Neural cell (in vitro differentiated cells): ENCODE measurements around the gene NPM3. TPM values are rescaled to one million over a fixed set of nuclear protein-coding genes. Genes with fewer than 3 reads are reported as not detected.
A peak's percentile ranks its signal among the peaks of the same experiment; 100 is the strongest.

Experiments used
- H2AFZ ChIP-seq: fragments of 200-600, 300-800 bp; sonication (generic), shearing (Covaris generic); 2 replicates; pipeline ENCODE4 v1.6.0; 2014; ENCODE audit warnings: low read depth, mild to moderate bottlenecking, antibody characterized with exemption, low read length, moderate library complexity
- H3F3A ChIP-seq: fragments of 200-600 bp; shearing (Covaris generic); 2 replicates; pipeline ENCODE4 v1.6.1; 2016; ENCODE audit warnings: mild to moderate bottlenecking, moderate library complexity, mixed read lengths, antibody characterized with exemption, low read length; ENCODE audit not compliant: insufficient read depth, poor library complexity, severe bottlenecking
- H3K27ac ChIP-seq: fragments of 200-600, 300-800 bp; sonication (generic), shearing (Covaris generic); 2 replicates; pipeline ENCODE4 v1.5.1; 2014; ENCODE audit warnings: mild to moderate bottlenecking, low read length, moderate library complexity
- H3K27me3 ChIP-seq: fragments of 300-800, 200-600 bp; sonication (generic), shearing (Covaris generic); 2 replicates; pipeline ENCODE4 v1.6.0; 2014; ENCODE audit warnings: mild to moderate bottlenecking, low read depth, low read length, moderate library complexity; ENCODE audit not compliant: insufficient read depth
- H3K36me3 ChIP-seq: fragments of 300-800, 200-600 bp; sonication (generic), shearing (Covaris generic); 2 replicates; pipeline ENCODE4 v1.5.1; 2014; ENCODE audit warnings: mild to moderate bottlenecking, antibody characterized with exemption, low read length, moderate library complexity; ENCODE audit not compliant: insufficient read depth
- H3K4me2 ChIP-seq: fragments of 300-800, 200-600 bp; sonication (generic), shearing (Covaris generic); 2 replicates; pipeline ENCODE4 v1.6.0; 2014; ENCODE audit warnings: mild to moderate bottlenecking, low read length
- H3K4me3 ChIP-seq: fragments of 300-800, 200-600 bp; sonication (generic), shearing (Covaris generic); 2 replicates; pipeline ENCODE4 v1.5.1; 2014; ENCODE audit warnings: mild to moderate bottlenecking, low read length, moderate library complexity
- H3K79me2 ChIP-seq: fragments of 200-600 bp; shearing (Covaris generic); replicated peaks from 2 replicates; pipeline ENCODE4 v1.6.0; 2014; ENCODE audit warnings: mild to moderate bottlenecking, low read length, moderate library complexity; ENCODE audit not compliant: insufficient read depth
- H3K9ac ChIP-seq: fragments of 300-800, 200-600 bp; sonication (generic), shearing (Covaris generic); 2 replicates; pipeline ENCODE4 v1.6.1; 2016; ENCODE audit warnings: mild to moderate bottlenecking, low read length, mixed read lengths
- H3K9me2 ChIP-seq: fragments of 200-600 bp; shearing (Covaris generic); 2 replicates; pipeline ENCODE4 v1.6.1; 2016; ENCODE audit warnings: mild to moderate bottlenecking, low read length, mixed read lengths; ENCODE audit not compliant: insufficient read depth
- H3K9me3 ChIP-seq: fragments of 200-600, 300-800 bp; sonication (generic), shearing (Covaris generic); 2 replicates; pipeline ENCODE4 v1.6.1; 2016; ENCODE audit warnings: mild to moderate bottlenecking, mixed run types, low read length, moderate library complexity, mixed read lengths
- H4K20me1 ChIP-seq: fragments of 200-600 bp; shearing (Covaris generic); 2 replicates; pipeline ENCODE4 v1.6.1; 2016; ENCODE audit warnings: mild to moderate bottlenecking, mixed run types; ENCODE audit not compliant: insufficient read depth
- CTCF ChIP-seq: fragments of 450-650 bp; IDR thresholded peaks from 2 replicates; pipeline ENCODE4 v1.5.1; 2014; ENCODE audit warnings: antibody characterized with exemption, mild to moderate bottlenecking, moderate library complexity; ENCODE audit not compliant: poor library complexity, severe bottlenecking
- EP300 ChIP-seq: fragments of 450-650 bp; conservative IDR thresholded peaks from 2 replicates; pipeline ENCODE4 v1.6.1; 2014; ENCODE audit warnings: antibody characterized with exemption, mild to moderate bottlenecking, moderate library complexity; ENCODE audit not compliant: poor library complexity, severe bottlenecking
- EZH2 ChIP-seq: fragments of 200-600, 300-800 bp; shearing (Covaris generic), sonication (generic); IDR thresholded peaks from 2 replicates; pipeline ENCODE4 v1.6.1; 2014; ENCODE audit warnings: antibody characterized with exemption, low read length, borderline replicate concordance, mild to moderate bottlenecking; ENCODE audit not compliant: insufficient read depth, poor library complexity, severe bottlenecking
- MXI1 ChIP-seq: fragments of 450-650 bp; conservative IDR thresholded peaks from 2 replicates; pipeline ENCODE4 v1.6.1; 2014; ENCODE audit warnings: antibody characterized with exemption, mild to moderate bottlenecking; ENCODE audit not compliant: poor library complexity, severe bottlenecking
- POLR2AphosphoS5 ChIP-seq: IDR thresholded peaks from 2 replicates; pipeline ENCODE4 v1.6.1; 2012
- RAD21 ChIP-seq: fragments of 450-650 bp; conservative IDR thresholded peaks from 2 replicates; pipeline ENCODE4 v1.6.1; 2014; ENCODE audit warnings: antibody characterized with exemption, mild to moderate bottlenecking, moderate library complexity
- REST ChIP-seq: IDR thresholded peaks from 2 replicates; pipeline ENCODE4 v1.6.1; 2012; ENCODE audit warnings: borderline replicate concordance
- SMC3 ChIP-seq: fragments of 450-650 bp; conservative IDR thresholded peaks from 2 replicates; pipeline ENCODE4 v1.6.1; 2014; ENCODE audit warnings: antibody characterized with exemption, mild to moderate bottlenecking, moderate library complexity; ENCODE audit not compliant: poor library complexity
- TAF1 ChIP-seq: IDR thresholded peaks from 2 replicates; pipeline ENCODE4 v1.6.1; 2012; ENCODE audit warnings: low read depth
- polyA plus RNA-seq: library from polyadenylated mRNA; depleted of rRNA; stranded (reverse); fragments of >200 nt; gene quantifications from 2 replicates; pipeline ENCODE4 v1.2.3, GENCODE V29; 2014

Gene NPM3
- polyA plus RNA-seq, 1 donor from 2014 or later, result 53.0 TPM

- no peaks in the 10 kb centered on the region for H3K27me3 ChIP-seq
- H4K20me1 ChIP-seq, result peaks cover 81% of the 10 kb centered on the region
- no peaks in the 10 kb centered on the region for H3K9me2 ChIP-seq
- no peak overlapping the region for H2AFZ ChIP-seq
- H3K9ac ChIP-seq, result peak overlapping the region; percentile 14
- H3K27ac ChIP-seq, result no peak overlapping the region
- H3F3A ChIP-seq, result peaks cover 5% of the 10 kb centered on the region
- peak overlapping the region; percentile 61 for H3K4me2 ChIP-seq
- peaks cover 84% of the 10 kb centered on the region for H3K79me2 ChIP-seq
- H3K4me3 ChIP-seq, result peak overlapping the region; percentile 99
- no peaks in the 10 kb centered on the region for H3K9me3 ChIP-seq
- H3K36me3 ChIP-seq, result peaks cover 10% of the 10 kb centered on the region
- TF ChIP-seq EZH2 (no peak), MXI1 (no peak), CTCF (no peak), REST (no peak), SMC3 (no peak), RAD21 (no peak), POLR2AphosphoS5 (no peak), EP300 (no peak)
These were observed 31.3 kb upstream of the NPM3 start for GRCh38 chr10:101814466-101815071.

- Histone ChIP-seq H3K9me3 (no peaks in the 10 kb centered on the region), H3K9me2 (no peaks in the 10 kb centered on the region), H3K27me3 (no peaks in the 10 kb centered on the region), H3K36me3 (peaks cover 11% of the 10 kb centered on the region), H3K27ac (no peak overlapping the region), H3K9ac (no peak overlapping the region), H2AFZ (no peak overlapping the region), H4K20me1 (peaks cover 81% of the 10 kb centered on the region), H3K4me2 (peak overlapping the region; percentile 25), H3K79me2 (peaks cover 98% of the 10 kb centered on the region), H3F3A (peaks cover 5% of the 10 kb centered on the region), H3K4me3 (peak overlapping the region; percentile 99)
- TF ChIP-seq CTCF, result no peak
- no peak for TF ChIP-seq POLR2AphosphoS5
- TF ChIP-seq EP300, result no peak
- TF ChIP-seq TAF1, result no peak
- no peak for TF ChIP-seq EZH2
- TF ChIP-seq MXI1, result no peak
- no peak for TF ChIP-seq RAD21
- no peak for TF ChIP-seq SMC3
- TF ChIP-seq REST, result no peak
These were observed 29.4 kb upstream of the NPM3 start for GRCh38 chr10:101812606-101813005.
